ENCODE data around the gene SYPL2. TPM values are rescaled to one million over a fixed set of nuclear protein-coding genes. Genes with fewer than 3 reads are reported as not detected.

The SYPL2 gene
- total and polyA plus RNA-seq, 2 of the 8 experiments (the other 6 are each of a cell fraction or from before 2014, with no cell fraction given): 1.5 TPM

DNA sequence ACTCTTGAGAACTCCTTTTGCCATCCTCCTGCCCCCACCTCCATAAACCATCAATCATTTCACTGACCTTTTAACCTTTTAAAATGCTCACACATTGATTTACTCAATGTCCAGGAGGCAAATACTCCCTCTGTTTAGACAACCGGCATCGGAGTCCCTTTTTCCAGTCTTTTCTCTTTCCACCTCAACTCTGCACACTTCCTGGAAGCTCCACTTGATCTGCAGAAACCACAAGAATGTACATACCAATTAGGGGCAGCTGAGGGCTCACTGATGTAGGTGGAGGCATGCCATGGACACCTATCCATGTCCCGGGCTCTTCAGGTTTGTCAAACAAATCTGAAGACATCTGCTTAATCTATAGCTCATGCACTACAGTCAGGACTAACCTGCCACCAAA lies 48.5 kb downstream of the SYPL2 start (continued):
- TF ChIP-seq GTF2F1 (IDR thresholded peaks at IDR 0.05; ENCODE audit: borderline replicate concordance, low read depth, low read length): no peak
- TF ChIP-seq ASH2L (IDR thresholded peaks at IDR 0.05; ENCODE audit: low read length): no peak
- TF ChIP-seq BRCA1 (IDR thresholded peaks at IDR 0.05; ENCODE audit: low read depth, low read length): no peak
- no peak for TF ChIP-seq SIN3A (conservative IDR thresholded peaks at IDR 0.05 in 1 of 2, IDR thresholded peaks at IDR 0.05 in 1 of 2; ENCODE audit: low read depth in 1 of 2, low read length in 2 of 2)
- TF ChIP-seq SIRT6 (IDR thresholded peaks at IDR 0.05; ENCODE audit: low read length): no peak
